Heart right ventricle (tissue), 16 donors: ENCODE data around the gene BACE1. TPM values are rescaled to one million over a fixed set of nuclear protein-coding genes. Genes with fewer than 3 reads are reported as not detected.

Source experiments
- ATAC-seq, 8 donors: fragments of 200-7000 bp; cut with Tn5 transposase; one replicate each; pipeline ENCODE4 v1.9.1; 2020; ENCODE audit warnings: mild to moderate bottlenecking in 8 of 8, moderate library complexity in 8 of 8, moderate number of reproducible peaks in 1 of 8
- DNase-seq, 2 donors: peaks; one replicate each; pipeline ENCODE4 v3.0.0-alpha.2; 2020
- H3K27ac ChIP-seq, 10 donors: fragments of 200-600 bp; sonication (generic) in 2 of 10; one replicate each; pipeline versions ENCODE4 v1.5.0 to v1.8.0; 2020 to 2022; ENCODE audit warnings: mild to moderate bottlenecking in 3 of 10
- H3K27me3 ChIP-seq, 7 donors: fragments of 200-600 bp; one replicate each; pipeline ENCODE4 v1.8.0; 2021 to 2022; ENCODE audit warnings: mild to moderate bottlenecking in 2 of 7
- H3K36me3 ChIP-seq, 9 donors: fragments of 200-600 bp; sonication (generic) in 1 of 9; one replicate each; pipeline versions ENCODE4 v1.5.0 to v1.8.0; 2020 to 2022; ENCODE audit warnings: mild to moderate bottlenecking in 2 of 9
- H3K4me1 ChIP-seq, 9 donors: fragments of 200-600 bp; sonication (generic) in 1 of 9; one replicate each; pipeline versions ENCODE4 v1.5.0 to v1.8.0; 2020 to 2022; ENCODE audit warnings: mild to moderate bottlenecking in 4 of 9
- H3K4me3 ChIP-seq, 10 donors: fragments of 200-600 bp; sonication (generic) in 2 of 10; one replicate each; pipeline versions ENCODE4 v1.5.0 to v1.8.0; 2020 to 2022; ENCODE audit warnings: mild to moderate bottlenecking in 7 of 10, moderate library complexity in 2 of 10
- H3K9me3 ChIP-seq, 11 donors: fragments of 200-600 bp in 10 of 11; sonication (generic) in 2 of 11; one replicate each; pipeline versions ENCODE4 v1.5.0 to v1.8.0; 2013 to 2022; ENCODE audit warnings: mild to moderate bottlenecking in 2 of 11, control low read depth in 1 of 11, moderate library complexity in 1 of 11
- CTCF ChIP-seq, 9 donors: fragments of 200-600 bp; sonication (generic) in 2 of 9; IDR thresholded peaks; one replicate each; pipeline versions ENCODE4 v1.5.0 to v1.8.0; 2021 to 2022; ENCODE audit warnings: antibody characterized with exemption in 9 of 9, mild to moderate bottlenecking in 5 of 9, moderate library complexity in 1 of 9
- WGBS, 2 donors: extraction: QIAGEN DNeasy Blood & Tissue Kit; methylation state at CpG; one replicate each; pipeline ENCODE4 v1.1.7; 2013; ENCODE audit warnings: inconsistent platforms in 1 of 2; 5-methylcytosine and 5-hydroxymethylcytosine counted together
- intact Hi-C, 10 donors: fragments of 100-400 bp; cut with DNase I; formaldehyde crosslinking; loops; one replicate each; pipeline versions ENCODE4 v1.11.1 to v1.14.2; 2022
- polyA plus RNA-seq, 2 donors: library from polyadenylated mRNA; stranded (reverse); fragments of 200-250 nt; gene quantifications; one replicate each; pipeline ENCODE4 v1.2.3, GENCODE V29; 2013
- total RNA-seq, 10 donors: library from RNA; stranded (reverse); fragmentation: NEBNext Ultra II Directional in 3 of 10; extraction: Animal tissue kit (Norgen Biotek cat#: 25700) in 3 of 10; gene quantifications; one replicate each; pipeline versions ENCODE4 v1.2.1 to v1.2.4, GENCODE V29; 2021 to 2023
- donor health status: Arrhythmogenic right ventricular cardiomyopathy.
- donor health status: ischemic (EF 13 %, LVEDD 7.1; RV severe dilation, severe dysfunction).
- donor health status: healthy with polysubstance abuse.
- donor health status: DM: no; HTN: yes; CAD: no.
- donor health status: DM: no; HTN: no; CAD: no.
- donor health status: ischemic (EF 25% LVEDD 6.9; RV normal size, moderate dysfunction).
- donor health status: ischemic (EF 25% LVEDD 5.7; RV mildly dilated, moderate dysfunction).
- donor health status: healthy.
- donor health status: DM: yes; HTN: yes; CAD: no.
- donor health status: Ischemic cardiomyopathy.
- donor health status: ischemic (EF 35%, LVEDD 5.7; RV mildly dilated, moderate dysfunction).
- donor health status: nonischemic (EF 11% LVEDD 7.7; RV severe dilation, severe dysfunction).
- donor health status: DM: yes; HTN: yes; CAD: no.
- donor health status: PGD.
- donor health status: ischemic (EF 29% LVEDD 5.4; RV normal size, mild dysfunction).
- donor health status: nonischemic (EF 23%, LVEDD 6.1; RV moderate dilation, normal function).

Gene BACE1
- total and polyA plus RNA-seq, 12 donors, result 4.6 to 18.7 (median 14.6) TPM

- intact Hi-C loops, result loop anchor here in 3 of 10 donors (2.0 to 10.0 kb wide), 3 partner anchors 81 to 83 kb away; partner anchors contain the start of genes PCSK7 (in 3 of the 3) and RNF214 (in 3 of the 3)
- peak; percentile 23 to 75 (median 39) for ATAC-seq
These were observed 515 bp downstream of the BACE1 start for GRCh38 chr11:117315285-117316196.

DNA sequence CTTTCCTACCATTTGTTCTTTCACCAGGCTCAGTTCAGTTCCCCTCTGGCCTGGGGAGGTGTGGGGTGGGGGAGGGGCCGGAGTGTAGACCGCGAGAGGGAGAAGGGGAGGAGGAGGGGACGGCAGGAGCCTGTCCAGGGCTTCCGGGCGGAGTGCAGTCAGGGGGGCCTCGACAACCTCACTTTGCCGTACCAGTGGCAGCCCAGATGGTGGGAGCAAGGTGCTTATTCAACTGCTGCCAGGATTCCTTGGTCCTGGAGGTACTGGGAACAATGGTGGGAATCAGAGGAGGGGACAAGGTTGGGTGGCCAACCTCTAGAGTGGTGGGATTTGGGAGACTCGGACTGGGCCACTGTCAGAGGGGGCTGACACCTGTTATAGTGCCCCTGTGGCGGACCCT, 1.2 kb downstream of the BACE1 start:
- peak in 1 of 8 donors; percentile 21 for ATAC-seq
- Histone ChIP-seq H3K4me3 (peak overlapping the region in 9 of 10 donors; percentile 65 to 95 (median 89)), H3K9me3 (no peaks in the 10 kb centered on the region), H3K27me3 (peaks cover 0 to 8% (median 0%) of the 10 kb centered on the region in 7 donors), H3K4me1 (peaks cover 11 to 37% (median 22%) of the 10 kb centered on the region in 9 donors), H3K27ac (no peak overlapping the region), H3K36me3 (peaks cover 0 to 6% (median 0%) of the 10 kb centered on the region in 9 donors)
- 19 to 22% methylated on average over 10 of the region's 10 CpGs for WGBS, 2 donors
- TF ChIP-seq CTCF (IDR thresholded peaks at IDR 0.05), result no peak
- intact Hi-C loops, result loop anchor here in 2 of 10 donors (5.0 to 10.0 kb wide), 2 partner anchors 80 to 83 kb away; partner anchors contain the start of genes PCSK7 (in 2 of the 2) and RNF214 (in 2 of the 2)
- DNase-seq, result no peak

More at GRCh38 chr11:117315285-117316196, 515 bp downstream of the BACE1 start:
- Histone ChIP-seq H3K27ac (peak overlapping the region in 9 of 10 donors; percentile 40 to 80 (median 69)), H3K36me3 (peaks cover 0 to 2% (median 0%) of the 10 kb centered on the region in 9 donors), H3K4me3 (peak overlapping the region; percentile 65 to 95 (median 88)), H3K9me3 (no peaks in the 10 kb centered on the region), H3K27me3 (peaks cover 0 to 8% (median 0%) of the 10 kb centered on the region in 7 donors), H3K4me1 (peaks cover 11 to 37% (median 22%) of the 10 kb centered on the region in 9 donors)
- 1 to 2% methylated on average over 62 of the region's 62 CpGs for WGBS, 2 donors
- DNase-seq, result no peak
- TF ChIP-seq CTCF (IDR thresholded peaks at IDR 0.05), result no peak

- DNase-seq (no peak), ATAC-seq (peak in 1 of 8 donors; percentile 23)
- peaks cover 0 to 8% (median 0%) of the 10 kb centered on the region in 7 donors for H3K27me3 ChIP-seq
- H3K4me3 ChIP-seq, result peak overlapping the region in 7 of 10 donors; percentile 70 to 95 (median 90)
- intact Hi-C loops, result loop anchor here in 1 of 10 donors (10.0 kb wide), 1 partner anchor 79 kb away; the partner anchor contains the start of genes PCSK7 and RNF214
- peaks cover 0 to 6% (median 0%) of the 10 kb centered on the region in 9 donors for H3K36me3 ChIP-seq
- no peaks in the 10 kb centered on the region for H3K9me3 ChIP-seq
- 80 to 84% methylated on average over 14 of the region's 14 CpGs for WGBS, 2 donors
- no peak overlapping the region for H3K27ac ChIP-seq
- peaks cover 11 to 37% (median 22%) of the 10 kb centered on the region in 9 donors for H3K4me1 ChIP-seq
- no peak for TF ChIP-seq CTCF (IDR thresholded peaks at IDR 0.05)
These were observed 2.0 kb downstream of the BACE1 start for GRCh38 chr11:117313828-117314768.
